ENCODE data around the gene KIF25. TPM values are rescaled to one million over a fixed set of nuclear protein-coding genes. Genes with fewer than 3 reads are reported as not detected.

The KIF25 gene
- total RNA-seq, 4 donors from 2014 or later: 0.26 TPM; not detected in 3

GRCh38 chr6:168053957-168054471, 56.5 kb downstream of the KIF25 start:
- Histone ChIP-seq H3K27ac (no peak overlapping the region), H3K9me3 (no peaks in the 10 kb centered on the region), H3K4me3 (no peak overlapping the region), H3K27me3 (no peaks in the 10 kb centered on the region), H3K4me1 (peaks cover 0 to 24% (median 4%) of the 10 kb centered on the region in 3 donors), H3K36me3 (no peaks in the 10 kb centered on the region)
- no peak for TF ChIP-seq CTCF (IDR thresholded peaks at IDR 0.05)
- TF ChIP-seq POLR2A (IDR thresholded peaks at IDR 0.05): no peak
- no peak for DNase-seq
- intact Hi-C loops (cut with DNase I): no loop called here
- WGBS, 2 donors: 82 to 100% methylated on average over 1 to 9 of the region's 14 CpGs

GRCh38 chr6:168054765-168055560, 57.5 kb downstream of the KIF25 start:
- WGBS, 2 donors: 70 to 73% methylated on average over 9 to 10 of the region's 18 CpGs
- intact Hi-C loops (cut with DNase I): no loop called here
- no peak for DNase-seq

GRCh38 chr6:168055696-168056489, 58.4 kb downstream of the KIF25 start:
- no peak for TF ChIP-seq CTCF (IDR thresholded peaks at IDR 0.05)
- TF ChIP-seq POLR2A (IDR thresholded peaks at IDR 0.05): no peak

More at GRCh38 chr6:168054765-168055560, 57.5 kb downstream of the KIF25 start:
- peaks cover under 1 to 28% (median 4%) of the 10 kb centered on the region in 3 donors for H3K4me1 ChIP-seq
- H3K27ac ChIP-seq: no peak overlapping the region
- no peaks in the 10 kb centered on the region for H3K36me3 ChIP-seq
- H3K4me3 ChIP-seq: no peak overlapping the region
- H3K27me3 ChIP-seq: no peaks in the 10 kb centered on the region
- no peaks in the 10 kb centered on the region for H3K9me3 ChIP-seq
- no peak for TF ChIP-seq POLR2A (IDR thresholded peaks at IDR 0.05)
- no peak for TF ChIP-seq CTCF (IDR thresholded peaks at IDR 0.05)

GRCh38 chr6:168056892-168057527, 59.5 kb downstream of the KIF25 start:
- WGBS, 2 donors: 93 to 94% methylated on average over 10 to 15 of the region's 24 CpGs
- intact Hi-C loops (cut with DNase I): no loop called here
- no peaks in the 10 kb centered on the region for H3K9me3 ChIP-seq
- TF ChIP-seq CTCF (IDR thresholded peaks at IDR 0.05) (no peak), POLR2A (IDR thresholded peaks at IDR 0.05) (no peak)
- no peak for DNase-seq
- H3K27ac ChIP-seq: peak overlapping the region in 1 of 4 donors; percentile 11
- no peaks in the 10 kb centered on the region for H3K27me3 ChIP-seq
- H3K36me3 ChIP-seq: no peaks in the 10 kb centered on the region
- H3K4me3 ChIP-seq: no peak overlapping the region
- peaks cover 10 to 46% (median 12%) of the 10 kb centered on the region in 3 donors for H3K4me1 ChIP-seq

More at GRCh38 chr6:168055696-168056489, 58.4 kb downstream of the KIF25 start:
- H3K36me3 ChIP-seq: no peaks in the 10 kb centered on the region
- no peak overlapping the region for H3K4me3 ChIP-seq
- H3K27ac ChIP-seq: no peak overlapping the region
- H3K27me3 ChIP-seq: no peaks in the 10 kb centered on the region
- intact Hi-C loops (cut with DNase I): no loop called here
- DNase-seq: no peak
- WGBS, 2 donors: 56 to 90% methylated on average over 3 to 9 of the region's 22 CpGs
- no peaks in the 10 kb centered on the region for H3K9me3 ChIP-seq
- peaks cover 10 to 38% (median 12%) of the 10 kb centered on the region in 3 donors for H3K4me1 ChIP-seq
